ENCODE data around the gene CD59.

Gene CD59

DNA sequence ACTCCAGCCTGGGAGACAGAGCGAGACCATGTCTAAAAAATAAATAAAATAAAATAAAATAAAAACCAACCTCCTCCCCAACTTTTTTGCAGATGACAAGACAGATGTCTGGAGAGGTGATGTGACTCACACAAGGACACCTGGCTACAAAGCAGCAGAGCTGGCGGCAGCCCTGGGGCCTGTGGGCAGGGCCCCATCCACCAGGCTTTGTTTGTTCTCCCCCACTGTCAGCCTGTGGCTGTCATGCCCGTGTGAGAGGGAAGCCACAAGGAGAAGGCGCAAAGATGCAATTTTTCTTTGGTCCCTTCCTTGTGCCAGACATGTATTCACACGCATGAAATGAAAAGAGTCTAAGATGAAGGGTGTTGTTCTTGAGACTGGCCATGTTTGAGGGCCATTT lies 16.6 kb downstream of the CD59 start:
- in situ Hi-C loops (cut with MboI; ENCODE audit: low sequenced_read_pairs, unreplicated experiment) = no loop called here
- no peak for DNase-seq (ENCODE audit: low spot score)

DNA sequence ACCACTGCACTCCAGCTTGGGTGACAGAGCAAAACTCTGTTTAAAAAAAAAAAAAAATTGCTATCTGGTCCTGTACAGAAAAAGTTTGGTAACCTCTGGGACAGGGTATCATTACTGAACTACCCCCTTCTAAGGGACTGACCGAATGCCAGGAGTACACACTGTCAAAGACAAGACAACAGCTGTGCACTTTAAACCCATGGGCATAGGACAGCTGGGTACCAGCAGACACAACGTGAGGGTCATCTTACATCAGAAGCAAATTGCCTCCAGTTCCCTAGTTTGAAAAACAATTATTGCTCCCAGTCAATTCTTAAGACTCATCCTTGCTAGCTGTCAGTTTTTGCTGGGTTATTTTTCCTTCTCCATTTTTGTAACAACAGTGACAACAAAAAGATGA lies 17.8 kb downstream of the CD59 start:
- in situ Hi-C loops (cut with MboI; ENCODE audit: low sequenced_read_pairs, unreplicated experiment) = no loop called here
- TF ChIP-seq, protein P1, sequence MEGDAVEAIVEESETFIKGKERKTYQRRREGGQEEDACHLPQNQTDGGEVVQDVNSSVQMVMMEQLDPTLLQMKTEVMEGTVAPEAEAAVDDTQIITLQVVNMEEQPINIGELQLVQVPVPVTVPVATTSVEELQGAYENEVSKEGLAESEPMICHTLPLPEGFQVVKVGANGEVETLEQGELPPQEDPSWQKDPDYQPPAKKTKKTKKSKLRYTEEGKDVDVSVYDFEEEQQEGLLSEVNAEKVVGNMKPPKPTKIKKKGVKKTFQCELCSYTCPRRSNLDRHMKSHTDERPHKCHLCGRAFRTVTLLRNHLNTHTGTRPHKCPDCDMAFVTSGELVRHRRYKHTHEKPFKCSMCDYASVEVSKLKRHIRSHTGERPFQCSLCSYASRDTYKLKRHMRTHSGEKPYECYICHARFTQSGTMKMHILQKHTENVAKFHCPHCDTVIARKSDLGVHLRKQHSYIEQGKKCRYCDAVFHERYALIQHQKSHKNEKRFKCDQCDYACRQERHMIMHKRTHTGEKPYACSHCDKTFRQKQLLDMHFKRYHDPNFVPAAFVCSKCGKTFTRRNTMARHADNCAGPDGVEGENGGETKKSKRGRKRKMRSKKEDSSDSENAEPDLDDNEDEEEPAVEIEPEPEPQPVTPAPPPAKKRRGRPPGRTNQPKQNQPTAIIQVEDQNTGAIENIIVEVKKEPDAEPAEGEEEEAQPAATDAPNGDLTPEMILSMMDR (IDR thresholded peaks at IDR 0.05; ENCODE audit: borderline replicate concordance, control extremely low read depth, extremely low read depth, insufficient read depth, missing control alignments) = no peak

More for the DNA sequence above, 16.6 kb downstream of the CD59 start:
- TF ChIP-seq, protein P1 (IDR thresholded peaks at IDR 0.05; ENCODE audit: borderline replicate concordance, control extremely low read depth, extremely low read depth, insufficient read depth, missing control alignments) = no peak

DNA sequence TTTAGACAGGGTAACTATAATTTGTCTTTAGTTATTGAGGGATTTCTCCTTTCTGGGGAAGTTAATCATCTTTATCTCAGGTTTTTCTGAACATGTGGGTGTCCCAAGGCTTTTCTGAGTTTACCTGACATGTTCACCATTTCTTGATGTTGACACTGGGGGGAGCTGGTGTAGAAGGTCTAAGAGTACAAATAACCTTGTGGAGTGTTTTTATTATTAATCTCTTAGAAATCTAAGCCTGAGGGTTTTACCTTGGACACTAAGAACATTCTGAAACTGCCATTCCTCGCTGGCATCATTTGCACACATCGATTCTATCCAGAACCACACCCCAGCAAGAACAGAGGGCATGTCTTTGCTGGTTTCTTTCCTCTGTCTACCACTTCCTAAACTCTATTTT lies 20.0 kb downstream of the CD59 start:
- DNase-seq (ENCODE audit: low spot score) = peak; percentile 38
- TF ChIP-seq, protein P1 (IDR thresholded peaks at IDR 0.05; ENCODE audit: borderline replicate concordance, control extremely low read depth, extremely low read depth, insufficient read depth, missing control alignments) = peak; percentile 15
- in situ Hi-C loops (cut with MboI; ENCODE audit: low sequenced_read_pairs, unreplicated experiment) = no loop called here

More for the DNA sequence above, 17.8 kb downstream of the CD59 start:
- DNase-seq (ENCODE audit: low spot score) = no peak

DNA sequence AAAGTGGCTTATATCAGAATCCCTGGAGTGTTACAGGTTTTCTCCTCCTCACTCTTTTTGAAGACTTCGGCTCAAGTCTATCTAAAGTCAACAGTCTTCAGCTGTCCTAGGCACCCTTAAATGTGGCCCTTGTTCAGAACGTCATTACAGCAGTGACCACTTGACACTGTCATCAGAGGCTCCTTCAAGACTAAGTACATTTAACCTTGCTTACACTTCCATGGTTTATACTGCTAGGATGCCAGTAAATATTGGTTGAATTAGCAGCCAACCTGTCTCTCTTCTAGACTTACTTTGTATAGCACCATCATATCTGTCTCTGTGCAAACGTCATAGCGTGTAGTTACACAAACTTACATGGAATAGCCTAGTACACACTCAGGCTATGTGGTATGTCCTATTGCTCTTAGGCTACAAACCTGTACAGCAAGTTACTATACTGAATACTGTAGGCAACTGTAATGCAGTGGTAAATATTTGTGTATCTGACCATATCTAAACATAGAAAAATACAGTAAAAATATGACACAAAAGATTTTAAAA lies 22.3 kb downstream of the CD59 start:
- in situ Hi-C loops (cut with MboI; ENCODE audit: low sequenced_read_pairs, unreplicated experiment) = no loop called here
- TF ChIP-seq, protein P1 (IDR thresholded peaks at IDR 0.05; ENCODE audit: borderline replicate concordance, control extremely low read depth, extremely low read depth, insufficient read depth, missing control alignments) = no peak
- DNase-seq (ENCODE audit: low spot score) = no peak

DNA sequence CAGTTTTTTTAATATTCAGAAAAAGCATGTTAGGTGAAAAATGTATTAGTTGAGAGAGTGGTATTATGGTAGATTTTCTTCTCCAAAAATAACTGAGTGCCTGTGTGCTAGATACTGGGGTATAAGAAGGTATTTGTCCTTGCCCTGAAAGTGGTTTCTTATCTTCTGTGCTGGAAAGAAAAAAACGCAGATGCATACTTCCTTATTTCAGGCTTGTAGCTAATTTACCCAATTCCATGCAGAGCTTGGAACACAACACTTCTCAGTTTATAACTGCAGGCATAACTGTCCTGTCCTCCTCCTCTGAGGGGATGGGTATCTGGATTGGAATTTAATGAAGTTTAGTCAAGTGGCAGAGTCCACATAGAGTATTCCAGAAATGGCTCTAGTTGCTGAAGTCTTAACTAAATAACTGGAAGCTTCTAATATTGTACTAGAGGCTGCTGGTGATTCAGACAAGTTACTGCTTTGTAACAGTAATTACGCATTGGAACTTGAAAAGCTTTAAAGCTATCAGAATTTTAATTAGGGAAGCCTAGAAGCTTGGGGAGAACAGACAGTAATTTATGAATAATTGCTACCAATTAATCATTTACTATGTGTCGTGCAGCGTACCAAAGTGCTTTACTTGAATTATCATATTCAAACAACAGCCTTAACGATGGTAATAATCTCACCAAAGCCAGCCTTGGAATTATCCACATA lies 22.9 kb downstream of the CD59 start:
- TF ChIP-seq, protein P1 (IDR thresholded peaks at IDR 0.05; ENCODE audit: borderline replicate concordance, control extremely low read depth, extremely low read depth, insufficient read depth, missing control alignments) = no peak
- no peak for DNase-seq (ENCODE audit: low spot score)
- in situ Hi-C loops (cut with MboI; ENCODE audit: low sequenced_read_pairs, unreplicated experiment) = no loop called here

DNA sequence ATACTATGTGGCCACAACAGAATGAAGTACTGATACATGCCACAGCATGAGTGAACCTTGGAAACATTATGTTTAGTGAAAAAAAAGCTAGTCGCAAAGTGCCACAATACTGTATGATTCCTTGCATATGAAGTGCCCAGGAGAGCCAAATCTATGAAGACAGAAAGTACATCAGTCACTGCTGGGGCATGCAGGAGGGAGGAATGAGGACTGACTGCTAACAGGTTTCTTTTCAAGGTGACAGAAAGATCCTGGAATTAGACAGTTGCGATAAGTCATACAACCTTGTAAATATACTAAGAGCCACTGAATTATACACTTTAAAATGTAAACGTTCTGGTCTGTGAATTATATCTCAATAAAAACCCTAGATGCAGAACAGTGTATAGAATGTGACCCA lies 23.8 kb downstream of the CD59 start:
- DNase-seq (ENCODE audit: low spot score) = no peak
- TF ChIP-seq, protein P1 (IDR thresholded peaks at IDR 0.05; ENCODE audit: borderline replicate concordance, control extremely low read depth, extremely low read depth, insufficient read depth, missing control alignments) = no peak
- in situ Hi-C loops (cut with MboI; ENCODE audit: low sequenced_read_pairs, unreplicated experiment) = no loop called here

All from GM13976 (cell line).